ELF-1 (cell line): ENCODE results near the gene CT47A7.
"Not testable (repeated sequence)": the region's sequence is repeated elsewhere in the genome, so short reads cannot be mapped to it uniquely, and the experiment has no call there.

Source experiments
- DNase-seq: peaks from one replicate; pipeline ENCODE4 v3.0.0-alpha.2; 2016; ENCODE audit warnings: low read depth, low spot score

Gene CT47A7

GRCh38 chrX:120956500-120956899 lies at the start of gene CT47A7:
TSS of gene CT47A7 (minus strand) at chrX:120956600. CDS start at chrX:120956345, 255 bp downstream.
- DNase-seq: not testable (repeated sequence)

- peak; percentile 17 for DNase-seq
Measured at GRCh38 chrX:121000589-121000988, 44.2 kb upstream of the CT47A7 start.

- no peak for DNase-seq
Measured at GRCh38 chrX:120999413-120999812, 43.0 kb upstream of the CT47A7 start.

- not testable (repeated sequence) for DNase-seq
Measured at GRCh38 chrX:120985660-120986059, 29.3 kb upstream of the CT47A7 start, which contains the start of gene CT47A1. TSS of gene CT47A1 (minus strand) at chrX:120985760. CDS start at chrX:120985529, 231 bp downstream.
